ENCODE measurements around the gene AANAT.

The AANAT gene

GRCh38 chr17:76462556-76463290, 4.7 kb upstream of the AANAT start:
- TF ChIP-seq, protein P1, sequence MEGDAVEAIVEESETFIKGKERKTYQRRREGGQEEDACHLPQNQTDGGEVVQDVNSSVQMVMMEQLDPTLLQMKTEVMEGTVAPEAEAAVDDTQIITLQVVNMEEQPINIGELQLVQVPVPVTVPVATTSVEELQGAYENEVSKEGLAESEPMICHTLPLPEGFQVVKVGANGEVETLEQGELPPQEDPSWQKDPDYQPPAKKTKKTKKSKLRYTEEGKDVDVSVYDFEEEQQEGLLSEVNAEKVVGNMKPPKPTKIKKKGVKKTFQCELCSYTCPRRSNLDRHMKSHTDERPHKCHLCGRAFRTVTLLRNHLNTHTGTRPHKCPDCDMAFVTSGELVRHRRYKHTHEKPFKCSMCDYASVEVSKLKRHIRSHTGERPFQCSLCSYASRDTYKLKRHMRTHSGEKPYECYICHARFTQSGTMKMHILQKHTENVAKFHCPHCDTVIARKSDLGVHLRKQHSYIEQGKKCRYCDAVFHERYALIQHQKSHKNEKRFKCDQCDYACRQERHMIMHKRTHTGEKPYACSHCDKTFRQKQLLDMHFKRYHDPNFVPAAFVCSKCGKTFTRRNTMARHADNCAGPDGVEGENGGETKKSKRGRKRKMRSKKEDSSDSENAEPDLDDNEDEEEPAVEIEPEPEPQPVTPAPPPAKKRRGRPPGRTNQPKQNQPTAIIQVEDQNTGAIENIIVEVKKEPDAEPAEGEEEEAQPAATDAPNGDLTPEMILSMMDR (IDR thresholded peaks at IDR 0.05; ENCODE audit: control extremely low read depth, extremely low read depth, low read depth, missing control alignments), result no peak
- POLR2A ChIA-PET, result interaction anchor here (0.6 kb wide), 1 partner anchor 13 kb away, joined by 4 read pairs; no protein-coding TSS in a partner anchor
- CTCF ChIA-PET, result interaction anchor here (0.7 to 22.9 kb wide), 8 partner anchors 9 to 97 kb away, joined by 3 to 496 read pairs (median 3); partner anchors contain the start of gene RHBDF2
- DNase-seq (ENCODE audit: extremely low spot score), result no peak

DNA sequence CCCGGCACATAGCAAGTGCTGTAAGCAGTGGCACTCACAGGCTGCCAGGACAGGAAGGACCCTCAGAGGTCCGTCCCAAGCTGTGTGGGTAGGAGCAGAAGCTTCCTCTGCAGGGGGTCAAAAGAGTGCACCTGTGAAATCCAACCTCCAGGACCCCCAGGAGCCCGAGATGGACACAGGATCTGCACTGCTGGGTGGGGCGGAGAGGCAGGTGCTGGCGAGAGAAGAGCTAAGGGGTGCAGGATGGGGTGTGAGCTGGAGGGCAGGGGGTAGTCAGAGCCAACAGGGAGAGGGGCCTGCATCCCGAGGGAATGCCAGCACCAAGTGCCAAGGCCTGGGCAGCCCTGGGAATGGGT, 650 bp upstream of the AANAT start:
- DNase-seq (ENCODE audit: extremely low spot score), result no peak
- POLR2A ChIA-PET, result no interaction called here
- TF ChIP-seq, protein P1 (IDR thresholded peaks at IDR 0.05; ENCODE audit: control extremely low read depth, extremely low read depth, low read depth, missing control alignments), result no peak
- CTCF ChIA-PET, result interaction anchor here (0.6 to 22.9 kb wide), 15 partner anchors 9 to 157 kb away, joined by 3 to 496 read pairs (median 5); partner anchors contain the start of gene RHBDF2

- ChIA-PET POLR2A (no interaction called here), CTCF (interaction anchor here (1.1 to 22.9 kb wide), 9 partner anchors 8 to 57 kb away, joined by 3 to 496 read pairs (median 6); partner anchors contain the start of gene RHBDF2)
- TF ChIP-seq, protein P1 (IDR thresholded peaks at IDR 0.05; ENCODE audit: control extremely low read depth, extremely low read depth, low read depth, missing control alignments), result no peak
- DNase-seq (ENCODE audit: extremely low spot score), result no peak
Observed at GRCh38 chr17:76467809-76468633, 618 bp downstream of the AANAT start.

- POLR2A ChIA-PET, result no interaction called here
- no peak for DNase-seq (ENCODE audit: extremely low spot score)
- TF ChIP-seq, protein P1 (IDR thresholded peaks at IDR 0.05; ENCODE audit: control extremely low read depth, extremely low read depth, low read depth, missing control alignments), result no peak
- CTCF ChIA-PET, result interaction anchor here (1.1 to 22.9 kb wide), 4 partner anchors 12 to 57 kb away, joined by 3 to 496 read pairs (median 23); partner anchors contain the start of gene RHBDF2
Observed at GRCh38 chr17:76468634-76469010, 1.2 kb downstream of the AANAT start.

DNA sequence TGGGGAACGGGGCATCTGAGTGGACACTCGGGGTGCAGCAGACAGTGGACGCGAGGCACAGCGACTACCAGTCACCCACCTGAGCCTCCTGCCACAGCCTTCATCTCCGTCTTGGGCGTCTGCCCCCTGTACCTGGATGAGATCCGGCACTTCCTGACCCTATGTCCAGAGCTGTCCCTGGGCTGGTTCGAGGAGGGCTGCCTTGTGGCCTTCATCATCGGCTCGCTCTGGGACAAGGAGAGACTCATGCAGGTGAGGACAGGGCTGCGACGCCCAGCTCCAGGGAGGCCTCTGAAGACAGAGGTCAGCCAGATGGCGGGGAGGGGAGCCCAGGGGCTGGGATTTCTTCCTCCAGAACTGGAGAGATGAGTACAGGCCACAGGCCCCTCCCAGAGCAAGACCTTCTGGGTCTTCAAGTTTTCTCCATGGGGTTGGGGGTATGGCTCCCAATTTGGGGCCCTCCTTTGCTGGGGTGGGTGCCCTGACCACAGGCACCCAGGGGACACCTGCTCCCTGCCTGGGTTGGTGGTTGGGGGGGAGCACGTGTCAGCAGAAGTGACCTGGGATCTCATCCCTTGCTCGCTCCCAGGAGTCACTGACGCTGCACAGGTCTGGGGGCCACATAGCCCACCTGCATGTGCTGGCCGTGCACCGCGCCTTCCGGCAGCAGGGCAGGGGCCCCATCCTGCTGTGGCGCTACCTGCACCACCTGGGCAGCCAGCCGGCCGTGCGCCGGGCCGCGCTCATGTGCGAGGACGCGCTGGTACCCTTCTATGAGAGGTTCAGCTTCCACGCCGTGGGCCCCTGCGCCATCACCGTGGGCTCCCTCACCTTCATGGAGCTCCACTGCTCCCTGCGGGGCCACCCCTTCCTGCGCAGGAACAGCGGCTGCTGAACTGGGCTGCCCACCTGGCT, 1.9 kb downstream of the AANAT start:
- ChIA-PET CTCF (interaction anchor here (0.8 to 22.9 kb wide), 4 partner anchors 16 to 57 kb away, joined by 3 to 496 read pairs (median 4); partner anchors contain the start of genes RHBDF2 and UBE2O), POLR2A (no interaction called here)
- DNase-seq (ENCODE audit: extremely low spot score), result no peak
- TF ChIP-seq, protein P1 (IDR thresholded peaks at IDR 0.05; ENCODE audit: control extremely low read depth, extremely low read depth, low read depth, missing control alignments), result no peak

Data from GM10248 (cell line).